SK-N-SH treated with all-trans-retinoic acid at 6 μM for 48 hours (cell line): Measurements from ENCODE around the gene SLC30A9.

Experiments
- BACH2 ChIP-seq: fragments of 250-450 bp; sonication (Bioruptor Pico); IDR thresholded peaks from 2 replicates; pipeline ENCODE4 v1.9.0; 2021; ENCODE audit warnings: mild to moderate bottlenecking, borderline replicate concordance
- CREB5 ChIP-seq: fragments of 250-450 bp; sonication (Bioruptor Pico); IDR thresholded peaks from 2 replicates; pipeline ENCODE4 v1.5.1; 2020; ENCODE audit warnings: low read depth, mild to moderate bottlenecking, moderate library complexity
- CSRNP3 ChIP-seq: fragments of 250-450 bp; sonication (Bioruptor Pico); IDR thresholded peaks from 2 replicates; pipeline ENCODE4 v1.5.1; 2021; ENCODE audit warnings: mild to moderate bottlenecking, moderate library complexity
- PATZ1 ChIP-seq: fragments of 250-450 bp; sonication (Bioruptor Pico); IDR thresholded peaks from 2 replicates; pipeline ENCODE4 v1.8.0; 2020; ENCODE audit warnings: mild to moderate bottlenecking, moderate library complexity, borderline replicate concordance
- SNAI2 ChIP-seq: fragments of 250-450 bp; sonication (Bioruptor Pico); IDR thresholded peaks from 2 replicates; pipeline ENCODE4 v1.5.0; 2020; ENCODE audit warnings: mild to moderate bottlenecking, moderate library complexity
- ZFP3 ChIP-seq: fragments of 250-450 bp; sonication (Bioruptor Pico); IDR thresholded peaks from 2 replicates; pipeline ENCODE4 v1.5.0; 2020; ENCODE audit warnings: mild to moderate bottlenecking, moderate library complexity
- ZFP30 ChIP-seq: fragments of 450-650 bp; formaldehyde crosslinking; IDR thresholded peaks from 2 replicates; pipeline ENCODE4 v1.5.0; 2022; ENCODE audit warnings: mild to moderate bottlenecking, moderate library complexity
- ZNF565 ChIP-seq: fragments of 450-650 bp; formaldehyde crosslinking; conservative IDR thresholded peaks from 2 replicates; pipeline ENCODE4 v1.5.0; 2020; ENCODE audit warnings: low read depth, mild to moderate bottlenecking, moderate library complexity
- ZNF8 ChIP-seq: fragments of 450-650 bp; formaldehyde crosslinking; IDR thresholded peaks from 2 replicates; pipeline ENCODE4 v1.5.0; 2020; ENCODE audit warnings: mild to moderate bottlenecking, moderate library complexity

- TF ChIP-seq PATZ1 (CRISPR knock-in tag) (no peak), BACH2 (CRISPR knock-in tag) (no peak), ZNF565 (CRISPR knock-in tag) (no peak), ZFP30 (CRISPR knock-in tag) (no peak), ZNF8 (no peak), SNAI2 (CRISPR knock-in tag) (no peak), CREB5 (CRISPR knock-in tag) (no peak), CSRNP3 (CRISPR knock-in tag) (no peak), ZFP3 (CRISPR knock-in tag) (no peak)
Measured at GRCh38 chr4:42080306-42080705, 90.0 kb downstream of the SLC30A9 start.
